ENCODE measurements around the gene ATXN3L.

DNA sequence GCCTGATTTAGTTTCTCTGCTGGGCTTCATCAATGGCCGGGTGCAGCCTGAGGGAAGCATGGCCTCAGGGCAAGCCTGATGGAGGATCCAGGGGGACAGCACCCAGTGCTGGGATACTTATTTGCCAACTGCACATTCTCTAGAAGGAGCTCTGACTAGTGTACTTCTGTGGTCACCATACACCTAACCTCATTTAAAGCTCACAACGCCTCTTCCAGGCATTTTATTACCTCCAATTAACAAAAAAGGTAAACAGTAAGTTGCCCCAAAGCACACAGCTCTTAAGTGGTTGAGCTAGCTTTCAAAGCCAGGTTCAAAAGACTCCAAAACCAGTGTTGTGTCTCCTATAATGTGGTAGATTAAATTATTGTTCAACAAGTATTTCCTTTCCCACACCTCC lies 26.8 kb upstream of the ATXN3L start:
- TF ChIP-seq GATA2 (IDR thresholded peaks at IDR 0.05; ENCODE audit: low read depth, low read length) (no peak), GATA3 (IDR thresholded peaks at IDR 0.05; ENCODE audit: low read depth, low read length) (no peak)
